ENCODE measurements around the gene AMN. TPM values are rescaled to one million over a fixed set of nuclear protein-coding genes. Genes with fewer than 3 reads are reported as not detected.

The AMN gene
- total RNA-seq, 1 donor = 0.43 TPM

- no peak for TF ChIP-seq CTCF (IDR thresholded peaks at IDR 0.05; ENCODE audit: insufficient read depth, low read depth, low read length)
- no peak for DNase-seq (ENCODE audit: low read depth)
- H3K4me3 ChIP-seq (ENCODE audit: low read depth, low read length) = no peak overlapping the region
These were observed 5.4 kb upstream of the AMN start for GRCh38 chr14:102917056-102917385.

- TF ChIP-seq CTCF (IDR thresholded peaks at IDR 0.05; ENCODE audit: insufficient read depth, low read depth, low read length) = peak; percentile 81
- H3K4me3 ChIP-seq (ENCODE audit: low read depth, low read length) = no peak overlapping the region
- peak; percentile 60 for DNase-seq (ENCODE audit: low read depth)
These were observed 4.8 kb upstream of the AMN start for GRCh38 chr14:102917469-102918211.

GRCh38 chr14:102918438-102918837 lies 4.0 kb upstream of the AMN start:
- no peak for DNase-seq (ENCODE audit: low read depth)
- H3K4me3 ChIP-seq (ENCODE audit: low read depth, low read length) = no peak overlapping the region
- no peak for TF ChIP-seq CTCF (IDR thresholded peaks at IDR 0.05; ENCODE audit: insufficient read depth, low read depth, low read length)

- no peak overlapping the region for H3K4me3 ChIP-seq (ENCODE audit: low read depth, low read length)
- TF ChIP-seq CTCF (IDR thresholded peaks at IDR 0.05; ENCODE audit: insufficient read depth, low read depth, low read length) = no peak
- DNase-seq (ENCODE audit: low read depth) = no peak
These were observed 2.0 kb upstream of the AMN start for GRCh38 chr14:102920273-102920997.

- H3K4me3 ChIP-seq (ENCODE audit: low read depth, low read length) = no peak overlapping the region
- no peak for DNase-seq (ENCODE audit: low read depth)
- no peak for TF ChIP-seq CTCF (IDR thresholded peaks at IDR 0.05; ENCODE audit: insufficient read depth, low read depth, low read length)
These were observed 1.5 kb upstream of the AMN start for GRCh38 chr14:102920998-102921304.

- peak overlapping the region; percentile 40 for H3K4me3 ChIP-seq (ENCODE audit: low read depth, low read length)
- DNase-seq (ENCODE audit: low read depth) = no peak
- TF ChIP-seq CTCF (IDR thresholded peaks at IDR 0.05; ENCODE audit: insufficient read depth, low read depth, low read length) = no peak
These were observed 900 bp downstream of the AMN start for GRCh38 chr14:102923201-102923924.
